Astrocyte (in vitro differentiated cells and primary cell): ENCODE results near the gene CCNH.

Experiments used
- CTCF ChIP-seq: IDR thresholded peaks from 2 replicates; pipeline ENCODE4 v1.5.1; 2011; ENCODE audit warnings: low read depth, mild to moderate bottlenecking, inconsistent platforms, low read length, moderate library complexity; ENCODE audit not compliant: insufficient read depth
- EZH2 ChIP-seq: IDR thresholded peaks from 2 replicates; pipeline ENCODE4 v1.6.1; 2012; ENCODE audit warnings: mild to moderate bottlenecking, low read length, inconsistent platforms; ENCODE audit not compliant: insufficient read depth

- TF ChIP-seq CTCF (no peak), EZH2 (no peak)
These were observed 51.1 kb downstream of the CCNH start for GRCh38 chr5:87361536-87362213.
